Heart right ventricle (tissue), 16 donors: Measurements from ENCODE around the gene YBX2. TPM values are rescaled to one million over a fixed set of nuclear protein-coding genes. Genes with fewer than 3 reads are reported as not detected.
A peak's percentile ranks its signal among the peaks of the same experiment; 100 is the strongest.

Experiments
- ATAC-seq, 8 donors: fragments of 200-7000 bp; cut with Tn5 transposase; one replicate each; pipeline ENCODE4 v1.9.1; 2020; ENCODE audit warnings: mild to moderate bottlenecking in 8 of 8, moderate library complexity in 8 of 8, moderate number of reproducible peaks in 1 of 8
- DNase-seq, 2 donors: peaks; one replicate each; pipeline ENCODE4 v3.0.0-alpha.2; 2020
- H3K27ac ChIP-seq, 10 donors: fragments of 200-600 bp; sonication (generic) in 2 of 10; one replicate each; pipeline versions ENCODE4 v1.5.0 to v1.8.0; 2020 to 2022; ENCODE audit warnings: mild to moderate bottlenecking in 3 of 10
- H3K27me3 ChIP-seq, 7 donors: fragments of 200-600 bp; one replicate each; pipeline ENCODE4 v1.8.0; 2021 to 2022; ENCODE audit warnings: mild to moderate bottlenecking in 2 of 7
- H3K36me3 ChIP-seq, 9 donors: fragments of 200-600 bp; sonication (generic) in 1 of 9; one replicate each; pipeline versions ENCODE4 v1.5.0 to v1.8.0; 2020 to 2022; ENCODE audit warnings: mild to moderate bottlenecking in 2 of 9
- H3K4me1 ChIP-seq, 9 donors: fragments of 200-600 bp; sonication (generic) in 1 of 9; one replicate each; pipeline versions ENCODE4 v1.5.0 to v1.8.0; 2020 to 2022; ENCODE audit warnings: mild to moderate bottlenecking in 4 of 9
- H3K4me3 ChIP-seq, 10 donors: fragments of 200-600 bp; sonication (generic) in 2 of 10; one replicate each; pipeline versions ENCODE4 v1.5.0 to v1.8.0; 2020 to 2022; ENCODE audit warnings: mild to moderate bottlenecking in 7 of 10, moderate library complexity in 2 of 10
- H3K9me3 ChIP-seq, 11 donors: fragments of 200-600 bp in 10 of 11; sonication (generic) in 2 of 11; one replicate each; pipeline versions ENCODE4 v1.5.0 to v1.8.0; 2013 to 2022; ENCODE audit warnings: mild to moderate bottlenecking in 2 of 11, control low read depth in 1 of 11, moderate library complexity in 1 of 11
- WGBS, 2 donors: extraction: QIAGEN DNeasy Blood & Tissue Kit; methylation state at CpG; one replicate each; pipeline ENCODE4 v1.1.7; 2013; ENCODE audit warnings: inconsistent platforms in 1 of 2; 5-methylcytosine and 5-hydroxymethylcytosine counted together
- intact Hi-C, 10 donors: fragments of 100-400 bp; cut with DNase I; formaldehyde crosslinking; loops; one replicate each; pipeline versions ENCODE4 v1.11.1 to v1.14.2; 2022
- polyA plus RNA-seq, 2 donors: library from polyadenylated mRNA; stranded (reverse); fragments of 200-250 nt; gene quantifications; one replicate each; pipeline ENCODE4 v1.2.3, GENCODE V29; 2013
- total RNA-seq, 10 donors: library from RNA; stranded (reverse); fragmentation: NEBNext Ultra II Directional in 3 of 10; extraction: Animal tissue kit (Norgen Biotek cat#: 25700) in 3 of 10; gene quantifications; one replicate each; pipeline versions ENCODE4 v1.2.1 to v1.2.4, GENCODE V29; 2021 to 2023
- TF ChIP-seq, protein P1 (sequence below), 9 donors: fragments of 200-600 bp; sonication (generic) in 2 of 9; IDR thresholded peaks; one replicate each; pipeline versions ENCODE4 v1.5.0 to v1.8.0; 2021 to 2022; ENCODE audit warnings: antibody characterized with exemption in 9 of 9, mild to moderate bottlenecking in 5 of 9, moderate library complexity in 1 of 9
- donor health status: Arrhythmogenic right ventricular cardiomyopathy.
- donor health status: ischemic (EF 13 %, LVEDD 7.1; RV severe dilation, severe dysfunction).
- donor health status: healthy with polysubstance abuse.
- donor health status: DM: no; HTN: yes; CAD: no.
- donor health status: DM: no; HTN: no; CAD: no.
- donor health status: ischemic (EF 25% LVEDD 6.9; RV normal size, moderate dysfunction).
- donor health status: ischemic (EF 25% LVEDD 5.7; RV mildly dilated, moderate dysfunction).
- donor health status: healthy.
- donor health status: DM: yes; HTN: yes; CAD: no.
- donor health status: Ischemic cardiomyopathy.
- donor health status: ischemic (EF 35%, LVEDD 5.7; RV mildly dilated, moderate dysfunction).
- donor health status: nonischemic (EF 11% LVEDD 7.7; RV severe dilation, severe dysfunction).
- donor health status: DM: yes; HTN: yes; CAD: no.
- donor health status: PGD.
- donor health status: ischemic (EF 29% LVEDD 5.4; RV normal size, mild dysfunction).
- donor health status: nonischemic (EF 23%, LVEDD 6.1; RV moderate dilation, normal function).

The YBX2 gene
- total and polyA plus RNA-seq, 12 donors: 0.42 to 2.6 (median 1.2) TPM

DNA sequence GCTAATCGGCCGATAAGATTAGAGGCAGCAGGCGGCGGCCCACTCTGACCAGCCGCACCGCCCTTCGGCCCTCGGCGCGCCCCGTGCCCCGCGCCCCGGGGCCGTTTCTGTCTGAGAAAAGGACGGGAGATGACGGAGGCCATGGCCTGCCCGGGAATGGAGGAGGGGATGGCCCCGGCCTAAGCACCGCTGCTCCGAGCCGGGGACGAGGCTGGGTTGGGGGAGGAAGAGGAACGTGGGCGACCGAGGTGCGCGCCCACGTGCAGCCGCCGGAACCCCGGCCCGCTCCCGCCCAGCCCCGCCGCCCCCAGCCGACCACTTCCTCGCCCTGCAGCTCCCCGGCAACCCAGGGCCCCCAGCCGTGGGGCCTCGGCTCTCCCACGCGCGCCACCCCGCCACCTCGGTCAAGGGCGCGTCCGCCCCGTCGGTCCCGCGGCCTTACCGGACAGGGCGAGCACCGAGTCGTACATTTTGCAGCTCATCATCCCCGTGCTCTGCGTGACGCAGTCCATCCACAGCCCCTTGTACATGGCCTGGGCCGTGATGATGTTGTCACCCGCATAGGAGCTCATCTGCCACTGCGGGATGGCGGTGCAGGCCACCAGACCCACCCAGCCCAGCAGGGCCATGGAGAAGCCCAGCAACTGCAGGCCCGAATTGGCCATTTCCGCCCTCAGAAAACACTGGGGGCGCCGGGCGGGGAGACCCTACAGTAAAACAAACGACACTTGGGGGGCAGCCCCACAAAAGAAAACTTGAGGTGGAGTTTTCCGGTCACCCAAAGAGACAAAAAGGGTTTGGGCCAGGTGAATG lies 32.9 kb downstream of the YBX2 start:
- DNase-seq (no peak), ATAC-seq (peak; percentile 6 to 30 (median 23))
- TF ChIP-seq, protein P1, sequence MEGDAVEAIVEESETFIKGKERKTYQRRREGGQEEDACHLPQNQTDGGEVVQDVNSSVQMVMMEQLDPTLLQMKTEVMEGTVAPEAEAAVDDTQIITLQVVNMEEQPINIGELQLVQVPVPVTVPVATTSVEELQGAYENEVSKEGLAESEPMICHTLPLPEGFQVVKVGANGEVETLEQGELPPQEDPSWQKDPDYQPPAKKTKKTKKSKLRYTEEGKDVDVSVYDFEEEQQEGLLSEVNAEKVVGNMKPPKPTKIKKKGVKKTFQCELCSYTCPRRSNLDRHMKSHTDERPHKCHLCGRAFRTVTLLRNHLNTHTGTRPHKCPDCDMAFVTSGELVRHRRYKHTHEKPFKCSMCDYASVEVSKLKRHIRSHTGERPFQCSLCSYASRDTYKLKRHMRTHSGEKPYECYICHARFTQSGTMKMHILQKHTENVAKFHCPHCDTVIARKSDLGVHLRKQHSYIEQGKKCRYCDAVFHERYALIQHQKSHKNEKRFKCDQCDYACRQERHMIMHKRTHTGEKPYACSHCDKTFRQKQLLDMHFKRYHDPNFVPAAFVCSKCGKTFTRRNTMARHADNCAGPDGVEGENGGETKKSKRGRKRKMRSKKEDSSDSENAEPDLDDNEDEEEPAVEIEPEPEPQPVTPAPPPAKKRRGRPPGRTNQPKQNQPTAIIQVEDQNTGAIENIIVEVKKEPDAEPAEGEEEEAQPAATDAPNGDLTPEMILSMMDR (IDR thresholded peaks at IDR 0.05): no peak
- Histone ChIP-seq H3K4me1 (peaks cover 7 to 41% (median 29%) of the 10 kb centered on the region in 9 donors), H3K36me3 (peaks cover 0 to 33% (median 20%) of the 10 kb centered on the region in 9 donors), H3K27ac (peak overlapping the region in 3 of 10 donors; percentile 19 to 65 (median 22)), H3K27me3 (peaks cover 14 to 63% (median 47%) of the 10 kb centered on the region in 7 donors), H3K4me3 (peak overlapping the region; percentile 35 to 61 (median 52)), H3K9me3 (no peaks in the 10 kb centered on the region)
- 8 to 11% methylated on average over 47 to 71 of the region's 71 CpGs for WGBS, 2 donors
- intact Hi-C loops: loop anchor here in 1 of 10 donors (5.0 kb wide), 1 partner anchor 46 kb away; the partner anchor contains the start of gene EIF5A

DNA sequence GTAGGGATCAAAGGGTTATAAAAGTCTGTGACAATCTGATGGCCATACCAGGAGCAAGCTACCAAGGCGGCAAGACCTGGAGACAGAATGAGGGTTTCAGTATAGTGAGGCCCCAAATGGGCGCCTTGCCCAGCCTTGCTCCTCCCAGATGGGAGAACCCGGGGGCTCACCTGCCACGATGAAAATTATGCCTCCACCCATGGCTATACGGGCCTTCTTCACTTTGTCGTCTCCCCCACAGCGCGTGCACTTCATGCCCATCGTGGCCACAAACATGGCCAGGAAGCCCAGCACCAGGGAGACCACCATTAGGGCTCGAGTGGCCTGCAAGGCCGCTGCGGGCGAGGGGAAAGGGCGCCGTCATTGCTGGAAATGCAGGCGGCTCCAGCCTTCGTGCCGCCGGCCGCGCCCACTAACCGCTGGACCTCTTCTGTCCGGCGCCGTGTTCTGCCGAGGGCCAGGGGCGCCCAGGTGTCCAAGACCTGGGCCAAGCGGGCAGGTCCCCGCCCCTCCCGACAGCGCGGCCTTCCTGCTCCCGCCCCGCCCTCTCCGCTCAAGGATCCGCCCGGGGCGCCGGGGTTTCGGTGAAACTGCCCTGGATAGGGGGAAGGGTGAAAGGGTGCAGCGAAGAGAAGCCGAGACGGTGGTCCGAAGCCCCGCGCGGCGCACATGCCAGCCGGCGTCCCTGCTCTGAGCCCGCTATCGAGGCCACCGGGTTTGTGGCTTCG lies 33.6 kb downstream of the YBX2 start:
- WGBS, 2 donors: 6 to 9% methylated on average over 53 to 54 of the region's 54 CpGs
- Histone ChIP-seq H3K36me3 (peaks cover 0 to 40% (median 24%) of the 10 kb centered on the region in 9 donors), H3K4me1 (peaks cover 7 to 41% (median 29%) of the 10 kb centered on the region in 9 donors), H3K9me3 (no peaks in the 10 kb centered on the region), H3K27me3 (peaks cover 14 to 57% (median 46%) of the 10 kb centered on the region in 7 donors), H3K27ac (peak overlapping the region in 4 of 10 donors; percentile 11 to 65 (median 20)), H3K4me3 (peak overlapping the region; percentile 35 to 61 (median 52))
- ATAC-seq (peak; percentile 43 to 71 (median 60)), DNase-seq (no peak)
- intact Hi-C loops: loop anchor here in 1 of 10 donors (5.0 kb wide), 1 partner anchor 46 kb away; the partner anchor contains the start of gene EIF5A
- TF ChIP-seq, protein P1 (IDR thresholded peaks at IDR 0.05): no peak

DNA sequence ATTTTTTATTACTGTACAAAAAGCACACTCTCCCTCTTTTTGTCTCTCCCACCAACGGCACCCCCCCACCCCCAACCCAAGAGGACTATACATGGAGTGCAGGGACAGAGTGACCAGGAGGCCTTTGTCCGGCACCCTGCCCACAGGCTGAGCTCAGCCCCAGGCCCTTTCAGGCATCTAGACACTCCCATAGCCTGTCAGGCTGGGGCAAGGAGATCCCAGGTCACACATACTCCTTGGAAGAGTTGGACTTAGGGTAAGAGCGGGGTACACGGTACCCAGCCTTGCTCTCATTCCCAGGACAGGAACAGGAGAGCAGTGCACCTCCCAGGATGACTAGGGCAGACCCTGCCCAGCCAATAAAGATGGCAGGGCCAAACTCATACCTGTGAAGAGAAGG lies 34.3 kb downstream of the YBX2 start:
- peaks cover 14 to 51% (median 42%) of the 10 kb centered on the region in 7 donors for H3K27me3 ChIP-seq

More for the DNA sequence above, 34.3 kb downstream of the YBX2 start:
- DNase-seq (no peak), ATAC-seq (peak in 4 of 8 donors; percentile 7 to 25 (median 13))
- H3K9me3 ChIP-seq: no peaks in the 10 kb centered on the region
- peaks cover 7 to 41% (median 29%) of the 10 kb centered on the region in 9 donors for H3K4me1 ChIP-seq
- no peak overlapping the region for H3K4me3 ChIP-seq
- no peak overlapping the region for H3K27ac ChIP-seq
- H3K36me3 ChIP-seq: peaks cover 0 to 47% (median 30%) of the 10 kb centered on the region in 9 donors
- 89 to 92% methylated on average over 4 of the region's 4 CpGs for WGBS, 2 donors
- intact Hi-C loops: loop anchor here in 1 of 10 donors (5.0 kb wide), 1 partner anchor 47 kb away; the partner anchor contains the start of gene EIF5A
- TF ChIP-seq, protein P1 (IDR thresholded peaks at IDR 0.05): no peak
